GM12878 (cell line): Measurements from ENCODE around the gene YTHDF1.

ENCODE experiments used
- CBX3 ChIP-seq: fragments of 200-600 bp; sonication (generic); IDR thresholded peaks from 2 replicates; pipeline ENCODE4 v1.6.1; 2016; ENCODE audit warnings: low read depth, borderline replicate concordance
- CTCF ChIP-seq, 3 experiments: IDR thresholded peaks in 2 of 3; conservative IDR thresholded peaks in 1 of 3; 2 replicates each; pipeline ENCODE4 v1.5.1; 2011; ENCODE audit warnings: low read depth in 3 of 3, low read length in 3 of 3, mild to moderate bottlenecking in 3 of 3, control low read depth in 2 of 3, moderate library complexity in 2 of 3, inconsistent platforms in 1 of 3, mixed read lengths in 1 of 3; ENCODE audit not compliant: control insufficient read depth in 2 of 3, insufficient read depth in 1 of 3; ENCODE audit errors: extremely low read depth in 1 of 3
- EP300 ChIP-seq, 2 experiments: fragments of 150-350 bp in 1 of 2; IDR thresholded peaks; 2 replicates each; pipeline ENCODE4 v1.6.1; 2011 to 2012; ENCODE audit warnings: low read depth in 2 of 2, low read length in 2 of 2, borderline replicate concordance in 1 of 2, improper control_type of control experiment in 1 of 2, inconsistent platforms in 1 of 2; ENCODE audit not compliant: control insufficient read depth in 1 of 2
- NR2C1 ChIP-seq: fragments of 450-650 bp; IDR thresholded peaks from 2 replicates; pipeline ENCODE4 v1.6.1; 2017; ENCODE audit warnings: antibody characterized with exemption, mild to moderate bottlenecking, moderate library complexity
- RAD21 ChIP-seq: IDR thresholded peaks from 2 replicates; pipeline ENCODE4 v1.6.1; 2011; ENCODE audit warnings: mild to moderate bottlenecking, low read depth, low read length, moderate library complexity; ENCODE audit not compliant: insufficient read depth
- RFX5 ChIP-seq: IDR thresholded peaks from 2 replicates; pipeline ENCODE4 v1.6.1; 2011; ENCODE audit warnings: low read depth, low read length, improper control_type of control experiment
- YY1 ChIP-seq: IDR thresholded peaks from 2 replicates; pipeline ENCODE4 v1.6.1; 2011; ENCODE audit warnings: low read depth, mild to moderate bottlenecking, low read length
- ZNF217 ChIP-seq: fragments of 450-650 bp; IDR thresholded peaks from 2 replicates; pipeline ENCODE4 v1.6.1; 2017; ENCODE audit warnings: antibody characterized with exemption, mild to moderate bottlenecking

- TF ChIP-seq CTCF (IDR thresholded peaks at IDR 0.05 in 2 of 3, conservative IDR thresholded peaks at IDR 0.05 in 1 of 3; ENCODE audit: control insufficient read depth in 2 of 3, extremely low read depth in 1 of 3, insufficient read depth in 1 of 3, low read depth in 3 of 3, low read length in 3 of 3) (no peak), YY1 (no peak), NR2C1 (no peak), RAD21 (no peak), RFX5 (no peak), CBX3 (no peak), EP300 (IDR thresholded peaks at IDR 0.05; ENCODE audit: borderline replicate concordance in 1 of 2, control insufficient read depth in 1 of 2, low read depth in 2 of 2, low read length in 2 of 2) (no peak), ZNF217 (no peak)
Measured at GRCh38 chr20:63158352-63158751, 57.6 kb downstream of the YTHDF1 start.
